HG03469 (cell line): ENCODE data around the gene DUSP19.

Experiments
- ATAC-seq: cut with Tn5 transposase; IDR thresholded peaks from one replicate; pipeline ENCODE4 v1.9.1; 2021; ENCODE audit warnings: mild to moderate bottlenecking, moderate library complexity, moderate number of reproducible peaks; ENCODE audit not compliant: unreplicated experiment

The DUSP19 gene

DNA sequence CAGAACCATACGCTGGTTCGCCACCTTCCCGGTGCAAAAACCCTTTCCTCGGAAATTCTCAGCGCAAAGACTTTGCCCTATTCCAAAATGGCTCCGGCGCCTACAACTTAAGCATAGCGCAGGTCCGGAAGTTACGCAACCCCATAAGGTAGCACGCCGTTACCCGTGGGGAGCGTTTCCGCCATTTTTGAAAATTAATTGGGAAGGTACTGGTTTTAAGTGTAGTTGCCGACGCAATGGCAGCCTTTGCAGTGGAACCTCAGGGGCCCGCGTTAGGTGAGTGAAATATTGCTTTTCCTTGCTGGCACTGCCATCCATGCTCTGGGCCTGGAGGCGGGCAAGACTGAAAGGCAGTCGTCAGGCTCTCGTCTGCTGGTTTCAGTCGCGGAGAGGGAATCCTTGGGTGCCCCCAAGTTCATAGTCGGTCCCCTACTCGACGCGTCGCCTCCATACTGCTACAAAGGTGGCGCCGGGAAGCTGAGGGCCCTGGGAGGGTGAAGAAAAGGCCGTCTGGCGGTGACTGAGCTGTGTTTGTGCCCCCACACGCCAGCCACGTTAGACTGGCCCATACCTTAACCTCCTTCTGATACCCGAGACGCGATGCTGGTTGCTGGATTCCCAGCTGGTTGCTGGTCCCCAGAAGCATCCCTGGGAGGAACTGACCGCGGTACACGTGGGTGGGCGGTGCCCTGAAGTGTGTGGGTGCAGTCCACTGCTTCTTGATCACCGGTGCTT lies 45.8 kb downstream of the DUSP19 start, which contains the start of gene NUP35:
Gene NUP35 (plus strand): TSS at position 222 of the 735 bp plus-strand sequence. CDS start 15 bp downstream, at position 237.
- peak; percentile 75 for ATAC-seq

DNA sequence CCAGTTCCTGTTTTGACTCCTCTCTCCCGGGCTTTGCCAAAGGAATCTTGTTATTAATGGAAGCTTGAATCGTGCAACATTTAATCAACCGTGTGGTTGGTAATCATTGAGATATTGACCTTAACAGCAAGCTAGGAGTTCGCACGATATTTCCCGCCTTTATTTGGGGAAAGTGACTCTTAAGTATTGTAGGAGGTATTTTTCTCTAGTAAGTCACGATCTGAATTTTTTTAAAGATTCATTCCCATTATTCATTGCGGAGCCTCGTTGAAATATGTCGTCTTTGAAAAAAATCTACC lies 46.4 kb downstream of the DUSP19 start:
- no peak for ATAC-seq

DNA sequence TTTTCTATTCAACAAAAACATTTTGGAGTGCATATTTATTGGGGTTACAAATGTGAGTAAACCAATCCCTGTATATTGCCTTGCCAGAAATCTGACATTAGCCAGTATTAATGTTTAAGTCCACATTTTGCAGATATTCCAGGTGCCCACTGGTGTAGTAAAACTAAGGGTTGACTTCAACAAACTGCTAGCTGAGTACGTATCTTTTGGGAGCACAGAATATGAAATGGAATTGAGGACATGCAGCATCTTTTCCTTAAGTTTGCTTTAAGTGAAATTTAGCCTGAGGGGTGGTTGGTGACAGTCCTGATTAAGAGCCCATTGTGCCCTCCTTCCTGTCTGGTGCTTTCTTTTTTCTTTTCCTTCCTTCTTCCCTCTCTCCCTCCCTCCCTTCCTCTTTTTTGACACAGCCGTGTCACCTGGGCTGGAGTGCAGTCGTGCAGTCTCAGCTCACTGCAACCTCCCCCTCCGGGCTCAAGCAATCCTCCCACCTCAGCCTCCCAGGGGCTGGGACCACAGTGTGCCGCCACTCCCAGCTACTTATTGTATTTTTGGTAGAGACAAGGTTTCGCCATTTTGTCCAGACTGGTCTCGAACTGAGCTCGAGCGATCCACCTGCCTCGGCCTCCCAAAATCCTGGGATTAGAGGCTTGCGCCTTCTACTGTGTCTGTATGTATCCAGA lies 47.3 kb downstream of the DUSP19 start:
- no peak for ATAC-seq

DNA sequence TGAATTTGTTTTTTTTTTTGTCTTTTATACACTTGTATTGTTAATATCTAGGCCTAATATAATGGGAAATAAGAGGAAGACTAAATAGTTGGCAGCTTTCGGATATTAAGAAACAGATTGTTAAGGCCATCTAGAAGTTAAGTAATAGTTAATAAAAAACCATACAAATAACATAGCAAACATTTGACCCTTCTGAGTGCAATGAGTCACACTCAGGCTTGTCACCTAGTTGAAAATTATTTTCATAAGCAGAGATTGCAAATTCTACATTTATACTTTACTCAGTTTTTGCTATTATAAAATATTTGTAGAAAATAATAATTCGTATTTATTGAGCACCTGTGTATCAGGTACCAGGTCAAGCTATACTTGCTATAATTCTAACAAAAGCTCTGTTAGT lies 48.1 kb downstream of the DUSP19 start:
- ATAC-seq, result no peak

DNA sequence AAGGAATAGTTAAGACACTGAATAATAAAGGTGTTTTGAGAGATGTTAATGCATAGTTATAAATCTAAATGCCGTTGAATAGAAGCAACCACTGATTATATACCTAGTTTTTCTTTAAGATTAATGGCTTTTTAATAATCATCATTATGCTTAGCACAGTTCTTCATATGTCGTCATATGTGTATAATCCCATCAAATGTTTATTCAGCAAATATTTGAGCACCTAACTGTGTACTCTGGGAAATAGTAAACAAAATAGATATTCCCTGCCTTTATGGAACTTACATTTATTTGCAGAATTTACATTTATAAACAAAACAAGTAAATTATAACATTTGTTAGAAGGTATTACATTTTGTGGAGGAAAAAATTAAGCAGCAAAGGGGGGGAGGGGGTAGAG lies 55.5 kb downstream of the DUSP19 start:
- no peak for ATAC-seq

DNA sequence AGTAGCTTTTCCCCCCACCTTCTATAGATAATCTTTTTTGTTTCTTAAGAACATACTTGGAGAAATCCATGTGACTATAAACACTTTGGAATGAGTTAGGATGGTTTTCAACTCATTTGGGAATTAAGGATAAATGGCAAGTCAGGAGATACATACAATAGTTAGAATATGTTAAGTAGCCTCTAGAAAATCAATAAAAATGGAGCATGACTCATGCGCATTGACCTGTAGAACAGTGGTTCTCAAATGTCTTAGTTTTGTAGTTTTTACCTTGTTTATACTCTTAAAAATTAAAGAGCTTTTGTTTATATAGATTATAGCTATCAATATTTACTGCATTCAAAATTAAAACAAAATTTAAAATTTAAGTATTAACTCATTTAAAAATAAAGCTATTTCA lies 70.4 kb downstream of the DUSP19 start:
- ATAC-seq, result no peak

DNA sequence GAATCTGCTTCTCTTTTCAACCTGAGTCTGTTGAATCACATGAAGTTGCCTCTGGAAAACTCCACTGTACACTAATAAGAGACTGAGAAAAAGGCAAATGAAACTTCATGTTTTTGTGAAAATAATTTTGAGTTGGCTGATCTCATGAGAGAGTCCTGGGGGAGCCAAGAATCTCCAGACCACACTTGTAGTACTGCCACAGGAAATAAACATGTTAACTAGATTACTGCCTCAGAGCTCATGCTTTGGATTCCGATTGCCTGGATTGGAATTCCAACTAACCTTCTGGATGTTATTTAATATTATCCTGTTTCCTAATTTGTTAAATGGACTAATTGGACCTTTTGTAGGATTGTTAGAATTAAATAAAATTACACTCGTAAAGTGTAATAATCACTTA lies 70.9 kb downstream of the DUSP19 start:
- no peak for ATAC-seq
